OCI-LY1 (cell line): ENCODE results near the gene PTGDS.

Source experiments
- EZH2 ChIP-seq: fragments of 200-600 bp; sonication (generic), shearing (Covaris generic); IDR thresholded peaks from 2 replicates; pipeline ENCODE4 v1.8.0; 2017; ENCODE audit warnings: borderline replicate concordance, mixed run types, mild to moderate bottlenecking, antibody characterized with exemption, low read length, moderate library complexity, mixed read lengths
- TF ChIP-seq, protein P1 (sequence below): fragments of 200-600 bp; sonication (generic), shearing (Covaris generic); IDR thresholded peaks from 2 replicates; pipeline ENCODE4 v1.5.1; 2017; ENCODE audit warnings: mild to moderate bottlenecking, antibody characterized with exemption, low read length, moderate library complexity, mixed read lengths

DNA sequence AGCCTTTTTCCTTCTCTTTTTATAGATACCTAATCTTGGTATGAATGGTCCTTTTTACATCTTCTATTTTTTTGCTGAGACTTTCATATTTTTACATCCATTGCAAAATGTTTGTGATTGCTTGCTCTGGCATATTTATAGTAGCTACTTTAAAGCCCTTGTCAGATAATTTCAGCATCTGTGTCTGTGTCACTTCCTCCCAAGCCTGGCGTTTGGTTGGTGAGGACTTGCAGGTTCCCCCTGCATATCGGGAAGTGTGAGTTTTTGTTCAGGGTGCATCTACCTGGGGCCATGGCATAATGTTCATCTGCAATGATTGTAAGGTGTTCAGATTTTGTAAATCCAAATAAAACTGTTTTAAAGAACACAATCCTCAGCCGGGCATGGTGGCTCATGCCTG is 41.7 kb upstream of the PTGDS start:
- no peak for TF ChIP-seq EZH2
- TF ChIP-seq, protein P1, sequence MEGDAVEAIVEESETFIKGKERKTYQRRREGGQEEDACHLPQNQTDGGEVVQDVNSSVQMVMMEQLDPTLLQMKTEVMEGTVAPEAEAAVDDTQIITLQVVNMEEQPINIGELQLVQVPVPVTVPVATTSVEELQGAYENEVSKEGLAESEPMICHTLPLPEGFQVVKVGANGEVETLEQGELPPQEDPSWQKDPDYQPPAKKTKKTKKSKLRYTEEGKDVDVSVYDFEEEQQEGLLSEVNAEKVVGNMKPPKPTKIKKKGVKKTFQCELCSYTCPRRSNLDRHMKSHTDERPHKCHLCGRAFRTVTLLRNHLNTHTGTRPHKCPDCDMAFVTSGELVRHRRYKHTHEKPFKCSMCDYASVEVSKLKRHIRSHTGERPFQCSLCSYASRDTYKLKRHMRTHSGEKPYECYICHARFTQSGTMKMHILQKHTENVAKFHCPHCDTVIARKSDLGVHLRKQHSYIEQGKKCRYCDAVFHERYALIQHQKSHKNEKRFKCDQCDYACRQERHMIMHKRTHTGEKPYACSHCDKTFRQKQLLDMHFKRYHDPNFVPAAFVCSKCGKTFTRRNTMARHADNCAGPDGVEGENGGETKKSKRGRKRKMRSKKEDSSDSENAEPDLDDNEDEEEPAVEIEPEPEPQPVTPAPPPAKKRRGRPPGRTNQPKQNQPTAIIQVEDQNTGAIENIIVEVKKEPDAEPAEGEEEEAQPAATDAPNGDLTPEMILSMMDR = no peak
